ENCODE measurements around the gene AKT1. TPM values are rescaled to one million over a fixed set of nuclear protein-coding genes. Genes with fewer than 3 reads are reported as not detected.

The AKT1 gene
- polyA plus RNA-seq, 1 experiment = 104 TPM

DNA sequence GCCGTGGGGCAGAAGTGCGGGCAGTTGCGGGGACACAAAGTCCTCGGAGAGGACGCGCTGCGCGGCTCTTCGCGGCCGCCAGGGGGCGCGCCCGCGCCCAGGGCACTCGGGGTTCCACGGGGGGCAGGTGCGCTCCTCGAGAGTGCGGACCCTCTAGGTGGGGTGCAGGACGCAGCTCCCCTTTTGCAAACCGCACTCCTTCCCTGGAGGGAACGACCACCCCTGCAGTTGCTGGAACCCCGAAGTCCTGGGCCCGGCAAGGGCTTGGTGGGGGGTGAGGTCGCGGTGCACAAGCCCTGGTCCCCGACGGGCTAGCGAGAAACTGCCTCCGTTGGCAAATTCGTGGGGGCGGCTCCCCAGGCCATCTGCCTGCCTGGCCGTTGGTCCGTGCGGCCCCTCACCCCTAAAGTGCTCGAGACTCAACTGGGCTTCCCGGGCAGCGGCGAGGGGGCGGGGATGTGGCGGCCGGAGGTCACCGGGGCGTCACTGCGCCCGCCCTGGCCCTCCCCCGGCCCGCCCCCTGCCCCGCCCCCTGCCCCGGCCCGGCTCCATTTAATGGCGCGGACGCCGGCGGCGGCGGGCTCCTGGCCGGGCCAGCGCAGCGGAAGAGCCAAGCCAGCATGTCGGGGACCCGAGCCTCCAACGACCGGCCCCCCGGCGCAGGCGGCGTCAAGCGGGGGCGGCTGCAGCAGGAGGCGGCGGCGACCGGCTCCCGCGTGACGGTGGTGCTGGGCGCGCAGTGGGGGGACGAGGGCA lies 71.7 kb downstream of the AKT1 start, which contains the start of gene ADSS1:
TSS of gene ADSS1 (plus strand) at position 579 of the 756 bp plus-strand sequence. CDS start at position 621, 42 bp downstream.
- Histone ChIP-seq H3K4me3 (ENCODE audit: low read depth, low read length) (peak within 1 kb of the TSS; percentile 58), H3K27ac (ENCODE audit: low read depth, low read length) (no peak within 1 kb of the TSS), H3K27me3 (ENCODE audit: control insufficient read depth, insufficient read depth, low read length) (peaks cover 6% of the 10 kb centered on the region), H3K9me3 (ENCODE audit: control insufficient read depth, insufficient read depth, low read length) (no peaks in the 10 kb centered on the region; the same call in 1 of the 2 replicates)
- ChIA-PET POLR2A (interaction anchor here (1.2 to 3.1 kb wide), 2 partner anchors 29 to 45 kb away, joined by 3 to 16 read pairs; partner anchors contain the start of gene SIVA1), CTCF (interaction anchor here (0.6 to 1.7 kb wide), 10 partner anchors 10 to 154 kb away, joined by 3 to 11 read pairs (median 5); partner anchors contain the start of gene SIVA1)
- TF ChIP-seq, protein P1, sequence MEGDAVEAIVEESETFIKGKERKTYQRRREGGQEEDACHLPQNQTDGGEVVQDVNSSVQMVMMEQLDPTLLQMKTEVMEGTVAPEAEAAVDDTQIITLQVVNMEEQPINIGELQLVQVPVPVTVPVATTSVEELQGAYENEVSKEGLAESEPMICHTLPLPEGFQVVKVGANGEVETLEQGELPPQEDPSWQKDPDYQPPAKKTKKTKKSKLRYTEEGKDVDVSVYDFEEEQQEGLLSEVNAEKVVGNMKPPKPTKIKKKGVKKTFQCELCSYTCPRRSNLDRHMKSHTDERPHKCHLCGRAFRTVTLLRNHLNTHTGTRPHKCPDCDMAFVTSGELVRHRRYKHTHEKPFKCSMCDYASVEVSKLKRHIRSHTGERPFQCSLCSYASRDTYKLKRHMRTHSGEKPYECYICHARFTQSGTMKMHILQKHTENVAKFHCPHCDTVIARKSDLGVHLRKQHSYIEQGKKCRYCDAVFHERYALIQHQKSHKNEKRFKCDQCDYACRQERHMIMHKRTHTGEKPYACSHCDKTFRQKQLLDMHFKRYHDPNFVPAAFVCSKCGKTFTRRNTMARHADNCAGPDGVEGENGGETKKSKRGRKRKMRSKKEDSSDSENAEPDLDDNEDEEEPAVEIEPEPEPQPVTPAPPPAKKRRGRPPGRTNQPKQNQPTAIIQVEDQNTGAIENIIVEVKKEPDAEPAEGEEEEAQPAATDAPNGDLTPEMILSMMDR (IDR thresholded peaks at IDR 0.05; ENCODE audit: low read depth, low read length) = peak; percentile 74
- DNase-seq (ENCODE audit: low read depth, low spot score) = no peak

DNA sequence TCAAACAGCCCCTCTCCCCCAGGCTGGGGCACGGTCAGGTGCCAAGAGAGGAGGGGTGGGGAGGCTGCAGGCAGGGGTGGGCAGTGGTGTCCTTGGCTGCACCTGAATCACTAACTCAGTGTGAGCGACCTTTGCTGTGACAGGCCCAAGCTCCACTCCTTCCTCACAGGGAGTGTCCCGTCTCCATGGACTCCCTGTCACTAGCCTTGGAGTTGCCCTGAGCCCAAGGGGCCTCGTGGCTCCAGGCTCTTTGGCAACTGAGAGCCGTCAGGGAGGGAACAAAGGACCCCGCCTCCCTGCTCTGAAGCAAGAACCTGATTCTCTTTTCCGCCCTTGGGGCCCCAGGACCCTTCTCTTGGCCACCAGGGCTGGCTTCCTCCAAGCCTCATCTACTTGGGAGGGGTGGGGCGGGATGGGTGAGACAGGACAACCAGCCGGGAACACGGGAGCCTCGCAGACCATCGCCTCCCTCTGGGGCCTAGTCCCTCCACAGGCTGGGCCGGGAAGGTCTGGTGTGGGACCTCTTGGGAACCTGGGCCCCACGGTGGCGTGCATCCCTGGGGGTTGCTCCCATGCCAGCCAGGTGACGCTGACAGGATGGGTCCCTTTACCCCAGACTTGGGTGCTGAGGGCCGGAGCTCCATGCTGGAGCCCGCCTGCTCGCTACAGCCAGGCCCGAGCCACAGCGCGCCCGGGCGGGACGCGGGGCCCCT lies 72.5 kb downstream of the AKT1 start:
- Histone ChIP-seq H3K9me3 (ENCODE audit: control insufficient read depth, insufficient read depth, low read length) (no peaks in the 10 kb centered on the region; the same call in 1 of the 2 replicates), H3K27ac (ENCODE audit: low read depth, low read length) (no peak overlapping the region), H3K27me3 (ENCODE audit: control insufficient read depth, insufficient read depth, low read length) (peaks cover 6% of the 10 kb centered on the region), H3K4me3 (ENCODE audit: low read depth, low read length) (no peak overlapping the region; the same call in 1 of the 2 replicates)
- TF ChIP-seq, protein P1 (IDR thresholded peaks at IDR 0.05; ENCODE audit: low read depth, low read length) = no peak
- DNase-seq (ENCODE audit: low read depth, low spot score) = no peak
- ChIA-PET CTCF (interaction anchor here (0.6 to 1.8 kb wide), 11 partner anchors 11 to 154 kb away, joined by 3 to 11 read pairs (median 5); partner anchors contain the start of gene SIVA1), POLR2A (no interaction called here)

DNA sequence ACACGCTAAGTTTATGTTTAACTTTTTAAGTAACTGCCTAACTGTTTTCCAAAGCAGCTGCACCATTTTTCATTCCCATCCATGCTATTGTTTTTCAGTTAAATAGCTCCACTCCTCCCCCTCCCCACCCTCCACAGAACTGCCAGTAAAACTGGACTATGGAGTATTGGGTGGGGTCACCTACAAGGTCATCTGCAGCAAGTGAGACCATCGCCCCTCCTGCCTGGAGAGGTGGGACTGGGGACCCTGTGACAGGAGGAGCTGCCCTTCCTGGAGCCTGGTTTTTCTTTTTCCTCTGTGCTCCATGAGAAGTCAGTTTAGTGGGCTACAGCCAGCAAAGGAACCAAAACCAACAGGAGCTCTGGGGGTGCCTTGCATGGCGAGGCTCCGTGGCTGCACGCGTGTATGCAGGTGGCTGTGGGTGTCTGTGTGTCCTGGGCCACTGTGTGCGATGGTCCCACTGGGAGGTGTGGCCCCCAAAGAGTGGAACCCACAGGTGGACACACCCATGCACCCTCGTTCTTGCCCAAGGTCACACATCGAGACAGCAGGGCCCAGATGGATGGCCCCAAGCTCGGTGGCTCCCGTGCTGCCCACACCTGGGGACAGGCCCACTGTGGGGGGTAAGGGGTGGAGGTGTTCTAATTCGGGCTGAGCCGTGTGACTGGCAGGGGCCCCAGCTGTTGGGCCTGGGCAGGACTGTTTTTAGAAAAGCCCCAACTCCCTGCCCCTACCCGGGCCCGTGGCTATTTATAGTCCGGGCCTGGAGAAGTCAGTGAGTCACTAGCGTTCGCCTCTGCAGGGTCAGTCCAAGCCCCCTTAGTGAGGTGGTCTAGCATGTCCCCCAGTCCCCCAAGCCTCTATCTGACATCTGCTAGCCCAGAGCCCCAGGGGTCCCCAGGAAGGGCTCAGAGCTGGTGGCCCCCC lies 73.8 kb downstream of the AKT1 start:
- H3K27me3 ChIP-seq (ENCODE audit: control insufficient read depth, insufficient read depth, low read length) = peaks cover under 1% of the 10 kb centered on the region
- no peak for DNase-seq (ENCODE audit: low read depth, low spot score)
- CTCF ChIA-PET = interaction anchor here (1.0 to 1.8 kb wide), 4 partner anchors 17 to 324 kb away, joined by 3 to 4 read pairs (median 4); no protein-coding TSS in a partner anchor
- H3K4me3 ChIP-seq (ENCODE audit: low read depth, low read length) = no peak overlapping the region
- no peaks in the 10 kb centered on the region; the same call in 1 of the 2 replicates for H3K9me3 ChIP-seq (ENCODE audit: control insufficient read depth, insufficient read depth, low read length)
- POLR2A ChIA-PET = no interaction called here
- H3K27ac ChIP-seq (ENCODE audit: low read depth, low read length) = peak overlapping the region; percentile 11
- TF ChIP-seq, protein P1 (IDR thresholded peaks at IDR 0.05; ENCODE audit: low read depth, low read length) = no peak

Other genes starting within 250 kb of the AKT1 start
- gene C14orf180, start 216.0 kb downstream of the AKT1 start, polyA plus RNA-seq (2011; rRNA removed) = not detected in 2 replicates
- 0.10 TPM in 1 of 2 replicates, not detected in the other for gene TMEM179, start 191.0 kb downstream of the AKT1 start, polyA plus RNA-seq (2011; rRNA removed)
- gene INF2, start 106.1 kb downstream of the AKT1 start, polyA plus RNA-seq (2011; rRNA removed) = 14.9 and 18.9 TPM in 2 replicates
- 2.8 and 4.2 TPM in 2 replicates for gene ADSS1, start 71.5 kb downstream of the AKT1 start, polyA plus RNA-seq (2011; rRNA removed)
- gene SIVA1, start 42.6 kb downstream of the AKT1 start, polyA plus RNA-seq (2011; rRNA removed) = 49.7 and 75.3 TPM in 2 replicates
- 1.6 and 2.5 TPM in 2 replicates for gene ZBTB42, start 5.4 kb upstream of the AKT1 start, polyA plus RNA-seq (2011; rRNA removed)
- 4.2 and 4.3 TPM in 2 replicates for gene CEP170B, start 69.5 kb upstream of the AKT1 start, polyA plus RNA-seq (2011; rRNA removed)
- 0.01 TPM in 2 replicates for gene PLD4, start 129.1 kb upstream of the AKT1 start, polyA plus RNA-seq (2011; rRNA removed)
- 10.0 and 10.5 TPM in 2 replicates for gene AHNAK2, start 182.6 kb upstream of the AKT1 start, polyA plus RNA-seq (2011; rRNA removed)
- gene CLBA1, start 190.0 kb upstream of the AKT1 start, polyA plus RNA-seq (2011; rRNA removed) = 4.6 and 4.9 TPM in 2 replicates
- 6.8 and 7.8 TPM in 2 replicates for gene CDCA4, start 225.3 kb upstream of the AKT1 start, polyA plus RNA-seq (2011; rRNA removed)